Lower lobe of right lung (tissue), 2 donors: Measurements from ENCODE around the gene PEMT. TPM values are rescaled to one million over a fixed set of nuclear protein-coding genes. Genes with fewer than 3 reads are reported as not detected.

Experiments used
- ATAC-seq, 2 donors: fragments of 200-7000 bp; cut with Tn5 transposase; one replicate each; pipeline ENCODE4 v1.9.1; 2020 to 2022; ENCODE audit warnings: mild to moderate bottlenecking in 2 of 2, moderate library complexity in 2 of 2
- DNase-seq: peaks from one replicate; pipeline ENCODE4 v3.0.0-alpha.2; 2020
- H3K27ac ChIP-seq: fragments of 200-600 bp; one replicate; pipeline ENCODE4 v1.8.0; 2022
- H3K27me3 ChIP-seq: fragments of 200-600 bp; one replicate; pipeline ENCODE4 v1.8.0; 2022; ENCODE audit warnings: low read depth
- H3K36me3 ChIP-seq: fragments of 200-600 bp; one replicate; pipeline ENCODE4 v1.8.0; 2022; ENCODE audit warnings: mild to moderate bottlenecking
- H3K4me1 ChIP-seq: fragments of 200-600 bp; one replicate; pipeline ENCODE4 v1.8.0; 2022
- H3K4me3 ChIP-seq: fragments of 200-600 bp; one replicate; pipeline ENCODE4 v1.8.0; 2022; ENCODE audit warnings: mild to moderate bottlenecking
- H3K9me3 ChIP-seq: fragments of 200-600 bp; one replicate; pipeline ENCODE4 v1.8.0; 2022
- CTCF ChIP-seq: fragments of 200-600 bp; IDR thresholded peaks from one replicate; pipeline ENCODE4 v1.8.0; 2022; ENCODE audit warnings: antibody characterized with exemption, mild to moderate bottlenecking
- intact Hi-C: fragments of 100-400 bp; cut with DNase I; formaldehyde crosslinking; loops from one replicate; pipeline ENCODE4 v1.11.0; 2022
- total RNA-seq: library from RNA; stranded (reverse); fragmentation: NEBNext Ultra II Directional; extraction: Animal tissue kit (Norgen Biotek cat#: 25700); gene quantifications from one replicate; pipeline ENCODE4 v1.2.1, GENCODE V29; 2021
- donor health status: DM: no; HTN: yes; CAD: no; lungs with severe emphysema.

Gene PEMT
- total RNA-seq, 1 donor from 2014 or later = 20.1 TPM

GRCh38 chr17:17545031-17545820 is 46.3 kb downstream of the PEMT start:
- Histone ChIP-seq H3K27me3 (no peaks in the 10 kb centered on the region), H3K4me1 (no peaks in the 10 kb centered on the region), H3K9me3 (no peaks in the 10 kb centered on the region), H3K27ac (no peak overlapping the region), H3K36me3 (no peaks in the 10 kb centered on the region), H3K4me3 (no peak overlapping the region)
- ATAC-seq (no peak), DNase-seq (no peak)
- intact Hi-C loops = no loop called here
- no peak for TF ChIP-seq CTCF

- H3K27me3 ChIP-seq = no peaks in the 10 kb centered on the region
- no peak for DNase-seq
- intact Hi-C loops = no loop called here
- H3K4me1 ChIP-seq = peaks cover 13% of the 10 kb centered on the region
- TF ChIP-seq CTCF = no peak
- H3K27ac ChIP-seq = no peak overlapping the region
- no peak for ATAC-seq
- H3K4me3 ChIP-seq = no peak overlapping the region
- no peaks in the 10 kb centered on the region for H3K9me3 ChIP-seq
- H3K36me3 ChIP-seq = no peaks in the 10 kb centered on the region
Observed at GRCh38 chr17:17542906-17543635, 48.4 kb downstream of the PEMT start.

- no peak for ATAC-seq
- no peaks in the 10 kb centered on the region for H3K9me3 ChIP-seq
- H3K4me3 ChIP-seq = no peak overlapping the region
- H3K36me3 ChIP-seq = no peaks in the 10 kb centered on the region
- TF ChIP-seq CTCF = no peak
- peaks cover 14% of the 10 kb centered on the region for H3K4me1 ChIP-seq
- intact Hi-C loops = no loop called here
- DNase-seq = no peak
- H3K27ac ChIP-seq = no peak overlapping the region
- H3K27me3 ChIP-seq = no peaks in the 10 kb centered on the region
Observed at GRCh38 chr17:17541640-17542001, 49.9 kb downstream of the PEMT start.

DNA sequence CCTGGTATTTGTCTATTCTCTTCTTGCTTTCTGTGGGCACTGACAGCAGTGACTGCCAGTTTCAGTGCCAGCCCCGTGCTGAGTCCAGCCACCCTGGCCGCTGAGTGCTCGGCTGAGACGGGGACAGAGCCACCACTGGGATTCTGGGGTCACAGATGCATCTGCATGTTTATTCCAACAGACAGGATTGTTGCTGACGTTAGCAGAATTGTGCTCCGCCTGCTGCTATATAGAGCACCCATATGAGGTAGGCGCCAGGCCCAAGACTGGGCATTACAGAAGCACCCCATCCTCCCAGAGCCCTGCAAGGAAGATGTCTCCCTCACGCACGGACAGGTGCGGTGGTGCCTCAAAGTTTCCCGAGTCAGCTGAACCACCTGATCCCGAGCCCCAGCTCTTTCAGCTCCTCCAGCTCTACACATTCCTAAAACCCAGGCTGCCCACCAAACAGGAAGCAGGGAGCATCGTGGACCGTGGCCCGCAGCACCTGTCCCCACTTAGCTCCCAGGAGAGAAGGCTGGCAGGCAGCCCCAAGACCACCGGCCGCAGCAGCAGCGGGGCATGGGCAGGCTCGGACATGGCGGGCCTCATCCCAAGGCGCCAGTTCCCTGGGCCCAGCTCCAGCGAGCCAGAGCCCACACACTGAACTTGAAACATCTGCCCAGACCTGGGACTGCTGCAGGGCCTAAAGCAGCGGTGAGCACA is 50.4 kb downstream of the PEMT start:
- no peak for TF ChIP-seq CTCF
- H3K4me1 ChIP-seq = peaks cover 19% of the 10 kb centered on the region
- no peak overlapping the region for H3K4me3 ChIP-seq
- H3K27ac ChIP-seq = no peak overlapping the region
- ATAC-seq = no peak
- H3K9me3 ChIP-seq = no peaks in the 10 kb centered on the region
- DNase-seq = no peak
- no peaks in the 10 kb centered on the region for H3K36me3 ChIP-seq
- H3K27me3 ChIP-seq = no peaks in the 10 kb centered on the region
- intact Hi-C loops = no loop called here

- H3K36me3 ChIP-seq = no peaks in the 10 kb centered on the region
- no peaks in the 10 kb centered on the region for H3K9me3 ChIP-seq
- intact Hi-C loops = no loop called here
- H3K27ac ChIP-seq = no peak overlapping the region
- H3K27me3 ChIP-seq = no peaks in the 10 kb centered on the region
- ATAC-seq (no peak), DNase-seq (no peak)
- no peak overlapping the region for H3K4me3 ChIP-seq
- TF ChIP-seq CTCF = no peak
- peaks cover 23% of the 10 kb centered on the region for H3K4me1 ChIP-seq
Observed at GRCh38 chr17:17540278-17540906, 51.1 kb downstream of the PEMT start.
